PC-3 (cell line): ENCODE measurements around the gene PPL.

Experiments used
- CTCF ChIP-seq: fragments of 300-600 bp; sonication (generic); conservative IDR thresholded peaks from 2 replicates; pipeline ENCODE4 v1.5.1; 2017; ENCODE audit warnings: antibody characterized with exemption, low read depth, mild to moderate bottlenecking, low read length
- EZH2 ChIP-seq: fragments of 300-600 bp; sonication (generic); IDR thresholded peaks from one replicate; pipeline ENCODE4 v1.6.1; 2017; ENCODE audit warnings: antibody characterized with exemption, mild to moderate bottlenecking, low read length; ENCODE audit not compliant: unreplicated experiment
- EZH2phosphoT487 ChIP-seq: fragments of 300-600 bp; sonication (generic); IDR thresholded peaks from 2 replicates; pipeline ENCODE4 v1.6.1; 2018; ENCODE audit warnings: mild to moderate bottlenecking, antibody characterized with exemption, low read length, borderline replicate concordance

GRCh38 chr16:4873091-4873490, 63.9 kb downstream of the PPL start:
- no peak for TF ChIP-seq CTCF
- no peak for TF ChIP-seq EZH2phosphoT487
- no peak for TF ChIP-seq EZH2
